K562 (cell line): ENCODE results near the gene ABCC1. TPM values are rescaled to one million over a fixed set of nuclear protein-coding genes. Genes with fewer than 3 reads are reported as not detected.
A peak's percentile ranks its signal among the peaks of the same experiment; 100 is the strongest.

ENCODE experiments used
- ATAC-seq: fragments of 200-7000 bp; cut with Tn5 transposase; 3 replicates; pipeline ENCODE4 v1.9.1; 2020; ENCODE audit warnings: moderate library complexity
- BruUV-seq: library from RNA; stranded (reverse); fragments of 400-500 nt; replicated peaks from 2 replicates; lab custom pipeline; 2021; lab: Mats Ljungman, UMichigan
- CTCF ChIA-PET: fragments of 300-600 bp; formaldehyde crosslinking; extraction: SDS; loops from one replicate; lab custom pipeline; 2021; ENCODE audit warnings: low intra/inter-chr PET ratio; lab: Yijun Ruan, JAX
- POLR2A ChIA-PET: fragments of 300-600, 350-650 bp; sonication (Branson Sonifier 250); formaldehyde crosslinking; extraction: SDS; loops from one replicate; lab custom pipeline; 2021; ENCODE audit warnings: antibody characterized with exemption, inconsistent platforms; lab: Yijun Ruan, JAX
- DNase-seq, 4 experiments: peaks; one replicate each; pipeline versions ENCODE4 v3.0.0 to v3.0.0-alpha.2; 2011 to 2018; ENCODE audit warnings: low spot score in 3 of 4, mixed read lengths in 3 of 4; ENCODE audit errors: extremely low read depth in 1 of 4
- FAIRE-seq: peaks from 2 replicates; lab custom pipeline; 2011; peaks lifted over from hg19 to GRCh38; lab: Jason Lieb, UNC
- H2AFZ ChIP-seq: 2 replicates; pipeline ENCODE4 v1.6.0; 2011; ENCODE audit warnings: low read depth, low read length, control low read depth, inconsistent platforms
- H3K27ac ChIP-seq: fragments of 200-600 bp; 3 replicates; pipeline ENCODE4 v1.8.0; 2011; ENCODE audit warnings: low read depth, mild to moderate bottlenecking, control low read depth, inconsistent platforms, low read length, moderate library complexity, mixed read lengths; ENCODE audit errors: extremely low read depth
- H3K27me3 ChIP-seq, 2 experiments: fragments of 300-600 bp in 1 of 2; 2 replicates in 1 of 2; 3 replicates in 1 of 2; pipeline versions ENCODE4 v1.6.0 to v1.8.0; 2011; ENCODE audit warnings: inconsistent platforms in 2 of 2, low read length in 2 of 2, mild to moderate bottlenecking in 1 of 2, mixed read lengths in 1 of 2, moderate library complexity in 1 of 2; ENCODE audit not compliant: control insufficient read depth in 2 of 2, insufficient read depth in 2 of 2
- H3K36me3 ChIP-seq: fragments of 300-600 bp; 3 replicates; pipeline ENCODE4 v1.8.0; 2011; ENCODE audit warnings: mild to moderate bottlenecking, low read length, inconsistent platforms; ENCODE audit not compliant: control insufficient read depth, insufficient read depth
- H3K4me1 ChIP-seq, 2 experiments: fragments of 200-600 bp in 1 of 2; replicated peaks in 1 of 2; 2 replicates in 1 of 2; 3 replicates in 1 of 2; pipeline versions ENCODE4 v1.5.1 to v1.8.0; 2011; ENCODE audit warnings: inconsistent platforms in 2 of 2, low read length in 2 of 2, mild to moderate bottlenecking in 1 of 2, mixed read lengths in 1 of 2, moderate library complexity in 1 of 2; ENCODE audit not compliant: control insufficient read depth in 2 of 2, insufficient read depth in 2 of 2
- H3K4me2 ChIP-seq: 2 replicates; pipeline ENCODE4 v1.6.1; 2011; ENCODE audit warnings: low read length, control low read depth, inconsistent platforms, mixed read lengths; ENCODE audit not compliant: insufficient read depth
- H3K4me3 ChIP-seq: fragments of 200-600 bp; sonication (generic), shearing (Covaris generic); 2 replicates; pipeline ENCODE4 v1.5.1; 2016; ENCODE audit warnings: control low read depth, inconsistent platforms
- H3K79me2 ChIP-seq: fragments of 200-600 bp; 3 replicates; pipeline ENCODE4 v1.8.0; 2011; ENCODE audit warnings: low read length, inconsistent platforms; ENCODE audit not compliant: control insufficient read depth, insufficient read depth
- H3K9ac ChIP-seq, 2 experiments: 2 replicates each; pipeline versions ENCODE4 v1.6.0 to v1.6.1; 2011; ENCODE audit warnings: low read depth in 2 of 2, low read length in 2 of 2, control low read depth in 1 of 2, inconsistent platforms in 1 of 2, mild to moderate bottlenecking in 1 of 2, mixed read lengths in 1 of 2; ENCODE audit not compliant: insufficient read depth in 1 of 2
- H3K9me1 ChIP-seq: one replicate; pipeline ENCODE4 v1.6.0; 2011; ENCODE audit warnings: inconsistent platforms, mild to moderate bottlenecking, low read length, moderate library complexity; ENCODE audit not compliant: control insufficient read depth, insufficient read depth
- H3K9me3 ChIP-seq: replicated peaks from 2 replicates; pipeline ENCODE4 v1.5.1; 2011; ENCODE audit warnings: low read depth, low read length, inconsistent platforms; ENCODE audit not compliant: control insufficient read depth, insufficient read depth
- H4K20me1 ChIP-seq: replicated peaks from 2 replicates; pipeline ENCODE4 v1.6.1; 2011; ENCODE audit warnings: low read length, inconsistent platforms, mixed read lengths; ENCODE audit not compliant: control insufficient read depth, insufficient read depth
- CUX1 ChIP-seq: fragments of 200-800 bp; sonication (Bioruptor generic); IDR thresholded peaks from 2 replicates; pipeline ENCODE4 v1.6.1; 2016; ENCODE audit warnings: missing genetic modification characterization, missing compliant biosample characterization
- ZBTB33 ChIP-seq: sonication (generic); formaldehyde crosslinking; IDR thresholded peaks from 2 replicates; pipeline ENCODE4 v1.8.1; 2023; ENCODE audit warnings: mild to moderate bottlenecking, missing genetic modification reagents
- WGBS: fragments of 100-300 bp; shearing (Covaris generic); methylation state at CpG from one replicate; pipeline ENCODE4 v1.1.6; 2016; ENCODE audit warnings: low coverage, mixed read lengths; ENCODE audit not compliant: insufficient coverage; ENCODE audit errors: missing lambda C conversion rate; 5-methylcytosine and 5-hydroxymethylcytosine counted together
- in situ Hi-C: fragments of 300-500 bp; cut with MboI; formaldehyde crosslinking; loops from 4 replicates; pipeline ENCODE4 v1.15.0; 2018; ENCODE audit warnings: inconsistent platforms, mixed read lengths
- intact Hi-C: fragments of 100-400 bp; cut with micrococcal nuclease; formaldehyde crosslinking; loops from 2 replicates; pipeline ENCODE4 v1.14.2; 2022
- polyA plus RNA-seq, 8 experiments: library from polyadenylated mRNA; depleted of rRNA in 4 of 8; stranded (reverse) in 5 of 8; unstranded in 3 of 8; fragments of >200 nt; fragmentation: Nextera tagmentation in 2 of 8; fragmentation: Illumina TruSeq in 1 of 8; extraction: Ambion mirVana in 2 of 8; extraction: Trizol in 1 of 8; gene quantifications; 2 replicates each; pipeline versions ENCODE4 v1.2.1 to v1.2.3, GENCODE V29; 2011 to 2014; ENCODE audit warnings: inconsistent platforms in 1 of 8, missing spikeins in 1 of 8
- total RNA-seq, 7 experiments: library from RNA; depleted of rRNA in 6 of 7; stranded (reverse); fragments of >200 nt in 6 of 7; fragmentation: Illumina TruSeq in 2 of 7; extraction: Trizol in 2 of 7; gene quantifications; 2 replicates each; pipeline versions ENCODE4 v1.2.1 to v1.2.3, GENCODE V29; 2011 to 2021; ENCODE audit warnings: low replicate concordance in 1 of 7

The ABCC1 gene
- total and polyA plus RNA-seq, 9 of the 15 experiments (the other 6 are each of a cell fraction or from before 2014, with no cell fraction given) = 3.9 to 41.6 (median 10.0) TPM

- BruUV-seq = no TSS peak
- intact Hi-C loops = no loop called here
- Histone ChIP-seq H3K4me3 (no peak overlapping the region), H3K9me1 (no peaks in the 10 kb centered on the region), H2AFZ (no peak overlapping the region), H3K36me3 (no peaks in the 10 kb centered on the region), H3K9ac (no peak overlapping the region), H3K4me1 (peaks cover 4 to 10% of the 10 kb centered on the region in 2 experiments; a peak in 3 of 5 replicates), H3K27ac (no peak overlapping the region), H3K9me3 (no peaks in the 10 kb centered on the region), H3K4me2 (no peak overlapping the region), H3K79me2 (no peaks in the 10 kb centered on the region), H3K27me3 (no peaks in the 10 kb centered on the region), H4K20me1 (no peaks in the 10 kb centered on the region)
- TF ChIP-seq CUX1 = no peak
- TF ChIP-seq ZBTB33 (CRISPR knock-in tag) = 0 out of 2 replicates have a peak, but pooled peaks have one; percentile 15
- 79% methylated on average over 5 of the region's 5 CpGs for WGBS
- ChIA-PET CTCF (no interaction called here), POLR2A (interaction anchor here (1.3 kb wide), 1 partner anchor 48 kb away, joined by 3 read pairs; no protein-coding TSS in a partner anchor)
- DNase-seq (no peak), ATAC-seq (no peak), FAIRE-seq (no peak)
- in situ Hi-C loops = no loop called here
These were observed 45.5 kb upstream of the ABCC1 start for GRCh38 chr16:15903960-15904359.
